Measurements from ENCODE around the gene YKT6.

The YKT6 gene

DNA sequence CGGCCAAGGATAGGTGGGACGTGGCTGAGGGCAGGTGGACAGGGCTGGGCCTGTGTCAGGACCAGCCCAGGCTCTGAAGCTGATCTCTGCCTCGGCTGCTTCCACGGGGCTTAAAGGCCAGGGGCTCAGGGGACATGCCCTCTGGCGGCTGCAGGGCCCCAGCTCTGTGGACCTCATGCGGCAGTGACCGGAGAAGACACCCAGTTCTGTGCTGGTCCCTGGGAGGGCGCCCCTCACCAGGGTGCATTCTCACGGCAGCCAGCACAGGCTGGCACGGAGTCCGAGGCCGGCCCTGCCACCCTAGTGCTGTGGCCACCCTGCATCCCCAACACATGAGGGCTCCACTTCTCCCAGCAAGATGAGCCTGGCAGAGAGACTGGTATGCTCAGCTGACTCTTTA, 30.3 kb downstream of the YKT6 start:
- H3K4me3 ChIP-seq (ENCODE audit: low read length) = no peak overlapping the region

DNA sequence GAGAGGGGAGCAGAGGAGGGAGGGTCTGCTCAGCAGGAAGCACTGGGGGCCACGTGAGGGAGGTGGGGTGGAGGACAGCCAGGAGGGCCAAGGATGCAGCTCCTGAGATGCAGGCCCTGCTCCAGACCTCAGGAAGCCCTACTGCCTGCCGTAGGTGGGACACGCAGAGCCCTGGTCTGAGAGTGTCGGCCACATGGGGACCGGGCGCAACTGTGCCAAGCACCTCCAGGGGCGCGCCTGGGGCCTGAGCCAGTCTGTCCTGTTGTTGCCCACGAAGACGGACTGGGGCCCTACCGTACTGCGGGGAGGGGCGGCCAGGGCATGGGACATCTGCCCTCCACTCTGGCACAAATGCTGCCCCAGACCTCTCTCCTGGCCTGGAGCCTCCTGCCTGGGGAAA, 31.6 kb downstream of the YKT6 start:
- H3K36me3 ChIP-seq (ENCODE audit: insufficient read depth, low read length) = no peaks in the 10 kb centered on the region
- peaks cover 6% of the 10 kb centered on the region for H3K4me1 ChIP-seq (ENCODE audit: control insufficient read depth, insufficient read depth, low read length)
- no peak overlapping the region for H3K9ac ChIP-seq (ENCODE audit: low read depth, low read length)
- H3K27me3 ChIP-seq (ENCODE audit: control insufficient read depth, insufficient read depth, low read length) = no peaks in the 10 kb centered on the region
- no peaks in the 10 kb centered on the region for H3K9me3 ChIP-seq (replicated peaks; ENCODE audit: low read length)
- H3K4me2 ChIP-seq (ENCODE audit: low read length) = no peak overlapping the region
- no peak overlapping the region for H3K4me3 ChIP-seq (ENCODE audit: low read length)

More for the DNA sequence above, 30.3 kb downstream of the YKT6 start:
- no peaks in the 10 kb centered on the region for H3K9me3 ChIP-seq (replicated peaks; ENCODE audit: low read length)
- no peaks in the 10 kb centered on the region for H3K36me3 ChIP-seq (ENCODE audit: insufficient read depth, low read length)
- H3K4me1 ChIP-seq (ENCODE audit: control insufficient read depth, insufficient read depth, low read length) = peaks cover 7% of the 10 kb centered on the region
- no peak overlapping the region for H3K9ac ChIP-seq (ENCODE audit: low read depth, low read length)
- peaks cover 5% of the 10 kb centered on the region for H3K27me3 ChIP-seq (ENCODE audit: control insufficient read depth, insufficient read depth, low read length)
- no peak overlapping the region for H3K4me2 ChIP-seq (ENCODE audit: low read length)

DNA sequence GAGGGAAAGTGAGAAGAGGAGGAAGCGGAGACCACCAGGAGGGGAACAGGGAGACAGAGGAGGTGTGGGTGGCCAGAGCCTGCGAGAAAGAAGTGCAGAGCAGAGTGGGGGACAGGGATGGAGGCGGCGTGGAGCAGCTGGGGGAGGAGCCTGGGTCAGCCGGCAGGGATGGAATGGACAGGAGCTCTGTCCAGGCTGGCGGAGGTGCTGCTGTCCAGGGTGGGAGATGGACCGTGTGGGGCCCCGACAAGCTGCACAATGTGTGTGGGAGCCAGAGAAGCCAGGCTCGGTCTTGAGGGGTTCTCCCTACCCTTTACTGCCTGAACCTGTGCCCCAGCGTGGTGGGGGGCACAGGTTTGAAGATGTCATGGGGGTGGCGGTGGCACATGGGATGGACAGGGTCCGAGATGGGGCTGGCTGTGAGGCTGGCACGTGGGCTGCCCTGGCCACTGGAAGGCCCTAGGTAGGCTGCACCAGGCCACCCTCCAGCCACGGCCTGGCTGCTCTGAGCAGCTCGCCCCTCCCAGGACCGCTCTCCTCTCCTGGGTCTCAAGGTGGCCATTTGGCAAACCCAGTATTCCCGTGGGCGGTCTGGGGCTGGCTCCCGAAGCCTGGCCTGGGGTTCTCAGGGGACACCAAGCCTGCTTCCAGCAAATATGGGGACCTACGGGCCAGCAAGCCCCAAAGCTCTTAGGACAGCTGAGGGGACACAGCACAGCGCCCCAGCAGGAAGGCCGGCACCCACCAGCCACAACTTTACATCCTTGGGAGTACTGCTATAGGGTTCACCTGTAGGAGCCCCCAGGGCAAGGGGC, 32.3 kb downstream of the YKT6 start:
- Histone ChIP-seq H3K27me3 (ENCODE audit: control insufficient read depth, insufficient read depth, low read length) (no peaks in the 10 kb centered on the region), H3K9ac (ENCODE audit: low read depth, low read length) (no peak overlapping the region), H3K4me2 (ENCODE audit: low read length) (no peak overlapping the region), H3K4me3 (ENCODE audit: low read length) (no peak overlapping the region), H3K9me3 (replicated peaks; ENCODE audit: low read length) (no peaks in the 10 kb centered on the region), H3K36me3 (ENCODE audit: insufficient read depth, low read length) (no peaks in the 10 kb centered on the region), H3K4me1 (ENCODE audit: control insufficient read depth, insufficient read depth, low read length) (peaks cover 6% of the 10 kb centered on the region)

DNA sequence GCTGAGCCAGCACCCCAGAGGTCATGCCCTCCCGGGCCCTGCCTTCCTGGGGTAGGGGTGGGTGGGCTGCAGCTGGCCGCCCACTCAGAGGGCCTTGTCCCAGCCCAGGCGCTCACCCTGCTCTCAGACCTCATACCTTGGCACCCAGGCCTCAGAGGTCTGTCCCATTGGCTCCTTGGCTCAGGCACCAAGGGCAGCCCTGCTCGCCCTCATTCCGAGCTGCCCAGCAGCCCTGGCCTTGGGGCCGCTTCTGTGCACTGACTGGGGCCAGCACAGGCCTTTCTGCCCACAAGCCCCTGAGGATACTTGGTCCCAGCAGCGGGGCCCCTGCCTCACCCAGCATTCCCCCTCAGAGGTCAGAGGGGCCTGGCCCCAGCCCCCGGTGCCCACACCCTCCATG, 34.3 kb downstream of the YKT6 start:
- H3K4me3 ChIP-seq (ENCODE audit: low read length) = no peak overlapping the region
- no peaks in the 10 kb centered on the region for H3K36me3 ChIP-seq (ENCODE audit: insufficient read depth, low read length)
- H3K9ac ChIP-seq (ENCODE audit: low read depth, low read length) = no peak overlapping the region
- peaks cover 5% of the 10 kb centered on the region for H3K27me3 ChIP-seq (ENCODE audit: control insufficient read depth, insufficient read depth, low read length)
- no peak overlapping the region for H3K4me2 ChIP-seq (ENCODE audit: low read length)
- H3K9me3 ChIP-seq (replicated peaks; ENCODE audit: low read length) = no peaks in the 10 kb centered on the region
- peaks cover 6% of the 10 kb centered on the region for H3K4me1 ChIP-seq (ENCODE audit: control insufficient read depth, insufficient read depth, low read length)

GRCh38 chr7:44235582-44236332, 35.0 kb downstream of the YKT6 start:
- H3K36me3 ChIP-seq (ENCODE audit: insufficient read depth, low read length) = no peaks in the 10 kb centered on the region

GRCh38 chr7:44236333-44236728, 35.6 kb downstream of the YKT6 start:
- Histone ChIP-seq H3K4me1 (ENCODE audit: control insufficient read depth, insufficient read depth, low read length) (peaks cover 6% of the 10 kb centered on the region), H3K9ac (ENCODE audit: low read depth, low read length) (no peak overlapping the region), H3K4me2 (ENCODE audit: low read length) (no peak overlapping the region), H3K27me3 (ENCODE audit: control insufficient read depth, insufficient read depth, low read length) (peaks cover 5% of the 10 kb centered on the region), H3K4me3 (ENCODE audit: low read length) (no peak overlapping the region), H3K36me3 (ENCODE audit: insufficient read depth, low read length) (no peaks in the 10 kb centered on the region), H3K9me3 (replicated peaks; ENCODE audit: low read length) (no peaks in the 10 kb centered on the region)

More at GRCh38 chr7:44235582-44236332, 35.0 kb downstream of the YKT6 start:
- H3K27me3 ChIP-seq (ENCODE audit: control insufficient read depth, insufficient read depth, low read length) = peaks cover 5% of the 10 kb centered on the region
- H3K9me3 ChIP-seq (replicated peaks; ENCODE audit: low read length) = no peaks in the 10 kb centered on the region
- no peak overlapping the region for H3K9ac ChIP-seq (ENCODE audit: low read depth, low read length)
- H3K4me2 ChIP-seq (ENCODE audit: low read length) = no peak overlapping the region
- no peak overlapping the region for H3K4me3 ChIP-seq (ENCODE audit: low read length)
- peaks cover 6% of the 10 kb centered on the region for H3K4me1 ChIP-seq (ENCODE audit: control insufficient read depth, insufficient read depth, low read length)

- Histone ChIP-seq H3K27me3 (ENCODE audit: control insufficient read depth, insufficient read depth, low read length) (peaks cover 5% of the 10 kb centered on the region), H3K36me3 (ENCODE audit: insufficient read depth, low read length) (no peaks in the 10 kb centered on the region), H3K4me3 (ENCODE audit: low read length) (no peak overlapping the region), H3K4me2 (ENCODE audit: low read length) (no peak overlapping the region), H3K9me3 (replicated peaks; ENCODE audit: low read length) (no peaks in the 10 kb centered on the region), H3K9ac (ENCODE audit: low read depth, low read length) (no peak overlapping the region), H3K4me1 (ENCODE audit: control insufficient read depth, insufficient read depth, low read length) (peaks cover 6% of the 10 kb centered on the region)
Observed at GRCh38 chr7:44237696-44238095, 36.9 kb downstream of the YKT6 start.

- no peak overlapping the region for H3K4me2 ChIP-seq (ENCODE audit: low read length)
- no peak overlapping the region for H3K4me3 ChIP-seq (ENCODE audit: low read length)
- peaks cover 6% of the 10 kb centered on the region for H3K4me1 ChIP-seq (ENCODE audit: control insufficient read depth, insufficient read depth, low read length)
- no peaks in the 10 kb centered on the region for H3K9me3 ChIP-seq (replicated peaks; ENCODE audit: low read length)
- no peak overlapping the region for H3K9ac ChIP-seq (ENCODE audit: low read depth, low read length)
- H3K36me3 ChIP-seq (ENCODE audit: insufficient read depth, low read length) = no peaks in the 10 kb centered on the region
- peaks cover 5% of the 10 kb centered on the region for H3K27me3 ChIP-seq (ENCODE audit: control insufficient read depth, insufficient read depth, low read length)
Observed at GRCh38 chr7:44238116-44238695, 37.4 kb downstream of the YKT6 start.

DNA sequence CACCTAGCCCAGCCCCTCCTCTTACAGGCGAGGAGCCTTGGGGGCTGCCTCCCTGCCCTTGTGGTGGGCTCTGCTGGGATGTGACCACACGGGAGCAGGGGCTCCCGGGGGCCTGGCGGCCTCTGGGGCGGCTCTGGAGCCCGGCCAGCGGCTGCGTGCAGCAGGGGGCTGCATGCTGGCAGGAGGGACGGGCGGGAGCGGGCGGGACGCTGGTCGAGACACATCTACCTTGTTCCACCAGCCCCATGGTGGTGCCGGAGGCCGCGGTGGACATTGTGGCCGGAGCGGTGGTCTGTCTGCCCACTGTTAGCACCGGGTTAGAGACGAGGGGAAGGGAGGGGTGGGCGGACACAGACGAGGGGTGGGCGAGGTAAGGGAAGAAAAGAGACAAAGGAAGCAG, 38.6 kb downstream of the YKT6 start:
- Histone ChIP-seq H3K4me3 (ENCODE audit: low read length) (no peak overlapping the region), H3K9me3 (replicated peaks; ENCODE audit: low read length) (no peaks in the 10 kb centered on the region), H3K27me3 (ENCODE audit: control insufficient read depth, insufficient read depth, low read length) (peaks cover 5% of the 10 kb centered on the region), H3K4me1 (ENCODE audit: control insufficient read depth, insufficient read depth, low read length) (peaks cover 6% of the 10 kb centered on the region), H3K4me2 (ENCODE audit: low read length) (no peak overlapping the region), H3K36me3 (ENCODE audit: insufficient read depth, low read length) (no peaks in the 10 kb centered on the region), H3K9ac (ENCODE audit: low read depth, low read length) (no peak overlapping the region)

DNA sequence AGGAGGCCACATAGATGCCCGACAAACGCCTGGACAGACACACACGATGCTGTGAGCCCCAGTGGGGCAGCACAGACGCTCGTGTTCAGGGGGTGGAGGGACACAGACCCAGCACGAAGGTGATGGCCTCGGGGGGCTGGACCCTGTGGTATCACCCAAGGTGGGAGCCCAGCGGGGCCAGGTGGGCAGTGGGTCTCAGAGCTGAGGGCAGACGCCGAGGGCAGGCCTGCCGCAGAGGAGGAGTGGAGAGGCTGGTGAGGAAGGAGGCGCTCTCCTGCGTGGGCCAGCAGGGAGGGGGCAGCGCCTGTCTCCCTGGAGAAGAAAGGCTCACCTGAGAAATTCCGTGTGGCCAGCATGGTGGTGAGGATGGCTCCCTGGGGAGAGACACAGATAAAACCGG, 39.6 kb downstream of the YKT6 start:
- Histone ChIP-seq H3K9ac (ENCODE audit: low read depth, low read length) (no peak overlapping the region), H3K9me3 (replicated peaks; ENCODE audit: low read length) (no peaks in the 10 kb centered on the region), H3K27me3 (ENCODE audit: control insufficient read depth, insufficient read depth, low read length) (peaks cover 5% of the 10 kb centered on the region), H3K4me2 (ENCODE audit: low read length) (no peak overlapping the region), H3K4me3 (ENCODE audit: low read length) (no peak overlapping the region), H3K4me1 (ENCODE audit: control insufficient read depth, insufficient read depth, low read length) (peaks cover 5% of the 10 kb centered on the region), H3K36me3 (ENCODE audit: insufficient read depth, low read length) (no peaks in the 10 kb centered on the region)

- peaks cover 5% of the 10 kb centered on the region for H3K27me3 ChIP-seq (ENCODE audit: control insufficient read depth, insufficient read depth, low read length)
- no peaks in the 10 kb centered on the region for H3K4me1 ChIP-seq (ENCODE audit: control insufficient read depth, insufficient read depth, low read length)
- no peaks in the 10 kb centered on the region for H3K9me3 ChIP-seq (replicated peaks; ENCODE audit: low read length)
- no peaks in the 10 kb centered on the region for H3K36me3 ChIP-seq (ENCODE audit: insufficient read depth, low read length)
- H3K9ac ChIP-seq (ENCODE audit: low read depth, low read length) = no peak overlapping the region
- H3K4me2 ChIP-seq (ENCODE audit: low read length) = peak overlapping the region; percentile 66
- peak overlapping the region; percentile 13 for H3K4me3 ChIP-seq (ENCODE audit: low read length)
Observed at GRCh38 chr7:44240983-44241510, 40.3 kb downstream of the YKT6 start.

Measured in skeletal muscle satellite cell (primary cell).